HepG2 (cell line): ENCODE measurements around the gene WRAP73. TPM values are rescaled to one million over a fixed set of nuclear protein-coding genes. Genes with fewer than 3 reads are reported as not detected.
A peak's percentile ranks its signal among the peaks of the same experiment; 100 is the strongest.

Experiments
- ATAC-seq: fragments of 200-7000 bp; cut with Tn5 transposase; 3 replicates; pipeline ENCODE4 v1.9.1; 2020; ENCODE audit warnings: mild to moderate bottlenecking, moderate library complexity
- BruUV-seq: library from RNA; stranded (reverse); fragments of 400-500 nt; replicated peaks from 2 replicates; lab custom pipeline; 2021; lab: Mats Ljungman, UMichigan
- CTCF ChIA-PET: fragments of 300-600 bp; formaldehyde crosslinking; extraction: SDS; loops from one replicate; lab custom pipeline; 2021; ENCODE audit warnings: low total read pairs, inconsistent platforms, low intra/inter-chr PET ratio; lab: Yijun Ruan, JAX
- POLR2A ChIA-PET: fragments of 350-600 bp; sonication (Branson Sonifier 250); formaldehyde crosslinking; loops from one replicate; lab custom pipeline; 2020; ENCODE audit warnings: antibody characterized with exemption, inconsistent platforms; lab: Yijun Ruan, JAX
- DNase-seq: peaks from one replicate; pipeline ENCODE4 v3.0.0-alpha.2; 2015; ENCODE audit warnings: low spot score
- FAIRE-seq: peaks from 3 replicates; lab custom pipeline; 2011; peaks lifted over from hg19 to GRCh38; lab: Jason Lieb, UNC
- H2AFZ ChIP-seq: one replicate; pipeline ENCODE4 v1.6.1; 2011; ENCODE audit warnings: low read length, inconsistent platforms
- H3K27ac ChIP-seq: fragments of 300-600 bp; 3 replicates; pipeline ENCODE4 v1.8.0; 2011; ENCODE audit warnings: mixed run types, mild to moderate bottlenecking, mixed read lengths, low read length, inconsistent platforms; ENCODE audit not compliant: insufficient read depth; ENCODE audit errors: extremely low read length
- H3K27me3 ChIP-seq, 2 experiments: fragments of 200-600 bp in 1 of 2; 2 replicates in 1 of 2; 3 replicates in 1 of 2; pipeline versions ENCODE4 v1.6.0 to v1.8.0; 2011; ENCODE audit warnings: low read length in 2 of 2, mild to moderate bottlenecking in 2 of 2, moderate library complexity in 2 of 2, inconsistent platforms in 1 of 2; ENCODE audit not compliant: insufficient read depth in 2 of 2, control insufficient read depth in 1 of 2
- H3K36me3 ChIP-seq, 2 experiments: fragments of 200-600 bp in 1 of 2; replicated peaks in 1 of 2; 2 replicates in 1 of 2; 3 replicates in 1 of 2; pipeline versions ENCODE4 v1.5.1 to v1.8.0; 2011; ENCODE audit warnings: low read length in 2 of 2, inconsistent platforms in 1 of 2; ENCODE audit not compliant: insufficient read depth in 2 of 2, control insufficient read depth in 1 of 2
- H3K4me1 ChIP-seq: 2 replicates; pipeline ENCODE4 v1.5.1; 2012; ENCODE audit warnings: low read length, inconsistent platforms; ENCODE audit not compliant: insufficient read depth
- H3K4me2 ChIP-seq: 2 replicates; pipeline ENCODE4 v1.6.0; 2011; ENCODE audit warnings: low read depth, low read length, inconsistent platforms
- H3K4me3 ChIP-seq, 3 experiments: fragments of 200-600 bp in 1 of 3; sonication (generic), shearing (Covaris generic) in 1 of 3; replicated peaks in 1 of 3; 2 replicates each; pipeline ENCODE4 v1.5.1; 2011 to 2016; ENCODE audit warnings: low read length in 3 of 3, inconsistent platforms in 2 of 3, low read depth in 2 of 3, mild to moderate bottlenecking in 2 of 3, control low read depth in 1 of 3, mixed read lengths in 1 of 3; ENCODE audit not compliant: insufficient read depth in 1 of 3
- H3K79me2 ChIP-seq: one replicate; pipeline ENCODE4 v1.6.1; 2011; ENCODE audit warnings: low read length, inconsistent platforms; ENCODE audit not compliant: insufficient read depth
- H3K9ac ChIP-seq: 2 replicates; pipeline ENCODE4 v1.6.0; 2011; ENCODE audit warnings: mild to moderate bottlenecking, low read depth, low read length, inconsistent platforms; ENCODE audit not compliant: insufficient read depth
- H3K9me3 ChIP-seq: 2 replicates; pipeline ENCODE4 v1.5.1; 2012; ENCODE audit warnings: mild to moderate bottlenecking, low read length
- H4K20me1 ChIP-seq: 2 replicates; pipeline ENCODE4 v1.6.0; 2011; ENCODE audit warnings: inconsistent platforms, mild to moderate bottlenecking, low read length, moderate library complexity; ENCODE audit not compliant: insufficient read depth
- ATF1 ChIP-seq: IDR thresholded peaks from 2 replicates; pipeline ENCODE4 v1.6.1; 2016; ENCODE audit warnings: mild to moderate bottlenecking, control low read depth
- HOXA5 ChIP-seq: sonication (generic); formaldehyde crosslinking; IDR thresholded peaks from 2 replicates; pipeline ENCODE4 v1.4.0; 2020; ENCODE audit warnings: missing genetic modification reagents
- NAIF1 ChIP-seq: sonication (generic); formaldehyde crosslinking; IDR thresholded peaks from 2 replicates; pipeline ENCODE4 v1.5.0; 2020; ENCODE audit warnings: mild to moderate bottlenecking, missing genetic modification reagents, borderline replicate concordance
- NFIB ChIP-seq: sonication (generic); formaldehyde crosslinking; IDR thresholded peaks from 2 replicates; pipeline ENCODE4 v1.9.0; 2021; ENCODE audit warnings: missing genetic modification reagents, mild to moderate bottlenecking, borderline replicate concordance
- NRL ChIP-seq: sonication (generic); formaldehyde crosslinking; IDR thresholded peaks from 2 replicates; pipeline ENCODE4 v1.5.0; 2020; ENCODE audit warnings: missing genetic modification reagents, mild to moderate bottlenecking, moderate library complexity, borderline replicate concordance
- PAX8 ChIP-seq: sonication (generic); formaldehyde crosslinking; IDR thresholded peaks from 2 replicates; pipeline ENCODE4 v1.8.0; 2022; ENCODE audit warnings: mild to moderate bottlenecking, missing genetic modification reagents, borderline replicate concordance
- SRY ChIP-seq: sonication (generic); formaldehyde crosslinking; IDR thresholded peaks from 2 replicates; pipeline ENCODE4 v1.8.0; 2022; ENCODE audit warnings: mild to moderate bottlenecking, missing genetic modification reagents
- THYN1 ChIP-seq: sonication (generic); formaldehyde crosslinking; IDR thresholded peaks from 2 replicates; pipeline ENCODE4 v1.8.1; 2023; ENCODE audit warnings: low read depth, mild to moderate bottlenecking, moderate library complexity, missing genetic modification reagents, borderline replicate concordance
- TRIM24 ChIP-seq: sonication (generic); formaldehyde crosslinking; IDR thresholded peaks from 2 replicates; pipeline ENCODE4 v1.8.0; 2022; ENCODE audit warnings: mild to moderate bottlenecking, missing genetic modification reagents
- ZNF292 ChIP-seq: sonication (generic); formaldehyde crosslinking; IDR thresholded peaks from 2 replicates; pipeline ENCODE4 v1.8.1; 2022; ENCODE audit warnings: mild to moderate bottlenecking, low read depth, missing genetic modification reagents, borderline replicate concordance
- ZNF30 ChIP-seq: sonication (generic); formaldehyde crosslinking; IDR thresholded peaks from 2 replicates; pipeline ENCODE4 v1.5.0; 2020; ENCODE audit warnings: mild to moderate bottlenecking, missing genetic modification reagents
- ZNF329 ChIP-seq: sonication (generic); formaldehyde crosslinking; IDR thresholded peaks from 2 replicates; pipeline ENCODE4 v1.9.0; 2021; ENCODE audit warnings: low read depth, mild to moderate bottlenecking, missing genetic modification reagents
- ZNF749 ChIP-seq: sonication (generic); formaldehyde crosslinking; IDR thresholded peaks from 2 replicates; pipeline ENCODE4 v1.8.0; 2022; ENCODE audit warnings: mild to moderate bottlenecking, missing genetic modification reagents, moderate library complexity, borderline replicate concordance
- WGBS: methylation state at CpG from one replicate; pipeline ENCODE4 v1.1.6; 2017; ENCODE audit warnings: low lambda C conversion rate; 5-methylcytosine and 5-hydroxymethylcytosine counted together
- in situ Hi-C: cut with HindIII; loops from 2 replicates; pipeline ENCODE4 v1.10.0; 2017; ENCODE audit warnings: low pct_unique_long_range_greater_than_20kb; ENCODE audit not compliant: extremely low pct_ligation_motif_present
- intact Hi-C: fragments of 100-400 bp; cut with micrococcal nuclease; formaldehyde crosslinking; loops from one replicate; pipeline ENCODE4 v1.10.0; 2022; ENCODE audit not compliant: unreplicated experiment
- polyA plus RNA-seq, 8 experiments: library from polyadenylated mRNA; depleted of rRNA in 3 of 8; stranded (reverse) in 7 of 8; unstranded in 1 of 8; fragments of >200 nt; fragmentation: Illumina TruSeq in 4 of 8; extraction: Trizol in 4 of 8; gene quantifications; 2 replicates each; pipeline versions ENCODE4 v1.2.1 to v1.2.3, GENCODE V29; 2011 to 2016; ENCODE audit warnings: low read depth in 4 of 8, missing spikeins in 1 of 8, mixed read lengths in 1 of 8; ENCODE audit not compliant: insufficient read depth in 1 of 8
- total RNA-seq, 5 experiments: library from RNA; depleted of rRNA; stranded (reverse); fragments of >200 nt; fragmentation: Illumina TruSeq; extraction: Trizol; gene quantifications; 2 replicates each; pipeline ENCODE4 v1.2.3, GENCODE V29; 2016; ENCODE audit warnings: low read depth in 1 of 5
- TF ChIP-seq, protein P1 (sequence below): sonication (generic); IDR thresholded peaks from 2 replicates; pipeline ENCODE4 v1.6.1; 2016; ENCODE audit warnings: low read depth, borderline replicate concordance
- TF ChIP-seq, protein P2 (sequence below): sonication (generic); formaldehyde crosslinking; IDR thresholded peaks from 2 replicates; pipeline ENCODE4 v1.9.0; 2021; ENCODE audit warnings: missing genetic modification reagents, borderline replicate concordance
- TF ChIP-seq, protein P3 (sequence below): sonication (generic); formaldehyde crosslinking; IDR thresholded peaks from 2 replicates; pipeline ENCODE4 v1.8.0; 2022; ENCODE audit warnings: low read depth, missing genetic modification reagents

WRAP73 gene
- total and polyA plus RNA-seq, 2 of the 13 experiments (the other 11 are each of a cell fraction or from before 2014, with no cell fraction given), result 18.1 to 40.4 TPM

DNA sequence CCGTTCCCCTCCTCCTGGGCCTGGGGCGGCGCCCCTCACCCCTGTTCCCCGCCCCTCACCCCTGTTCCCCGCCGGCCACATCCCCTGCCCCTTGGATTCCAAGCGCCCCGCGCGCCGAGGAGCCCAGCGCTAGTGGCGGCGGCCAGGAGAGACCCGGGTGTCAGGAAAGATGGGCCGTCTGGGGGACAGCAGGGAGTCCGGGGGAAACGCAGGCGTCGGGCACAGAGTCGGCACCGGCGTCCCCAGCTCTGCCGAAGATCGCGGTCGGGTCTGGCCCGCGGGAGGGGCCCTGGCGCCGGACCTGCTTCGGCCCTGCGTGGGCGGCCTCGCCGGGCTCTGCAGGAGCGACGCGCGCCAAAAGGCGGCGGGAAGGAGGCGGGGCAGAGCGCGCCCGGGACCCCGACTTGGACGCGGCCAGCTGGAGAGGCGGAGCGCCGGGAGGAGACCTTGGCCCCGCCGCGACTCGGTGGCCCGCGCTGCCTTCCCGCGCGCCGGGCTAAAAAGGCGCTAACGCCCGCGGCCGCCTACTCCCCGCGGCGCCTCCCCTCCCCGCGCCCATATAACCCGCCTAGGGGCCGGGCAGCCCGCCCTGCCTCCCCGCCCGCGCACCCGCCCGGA lies 2.1 kb upstream of the WRAP73 start, which contains the start of gene TP73:
TP73 (plus strand) TSS at position 587 of the 618 bp plus-strand sequence. CDS start 29,850 bp downstream, outside the sequence.
- H3K36me3 ChIP-seq, result 0 out of 5 replicates have a peak, but pooled peaks cover 0 to 2% of the 10 kb centered on the region in 2 experiments
- TF ChIP-seq ZNF292 (CRISPR knock-in tag), result no peak
- TF ChIP-seq PAX8, result no peak
- TF ChIP-seq NAIF1, result no peak
- TF ChIP-seq, protein P1, sequence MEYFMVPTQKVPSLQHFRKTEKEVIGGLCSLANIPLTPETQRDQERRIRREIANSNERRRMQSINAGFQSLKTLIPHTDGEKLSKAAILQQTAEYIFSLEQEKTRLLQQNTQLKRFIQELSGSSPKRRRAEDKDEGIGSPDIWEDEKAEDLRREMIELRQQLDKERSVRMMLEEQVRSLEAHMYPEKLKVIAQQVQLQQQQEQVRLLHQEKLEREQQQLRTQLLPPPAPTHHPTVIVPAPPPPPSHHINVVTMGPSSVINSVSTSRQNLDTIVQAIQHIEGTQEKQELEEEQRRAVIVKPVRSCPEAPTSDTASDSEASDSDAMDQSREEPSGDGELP, result peak; percentile 48; the same call in 1 of the 2 replicates
- no peak for TF ChIP-seq THYN1 (CRISPR knock-in tag)
- TF ChIP-seq, protein P2, sequence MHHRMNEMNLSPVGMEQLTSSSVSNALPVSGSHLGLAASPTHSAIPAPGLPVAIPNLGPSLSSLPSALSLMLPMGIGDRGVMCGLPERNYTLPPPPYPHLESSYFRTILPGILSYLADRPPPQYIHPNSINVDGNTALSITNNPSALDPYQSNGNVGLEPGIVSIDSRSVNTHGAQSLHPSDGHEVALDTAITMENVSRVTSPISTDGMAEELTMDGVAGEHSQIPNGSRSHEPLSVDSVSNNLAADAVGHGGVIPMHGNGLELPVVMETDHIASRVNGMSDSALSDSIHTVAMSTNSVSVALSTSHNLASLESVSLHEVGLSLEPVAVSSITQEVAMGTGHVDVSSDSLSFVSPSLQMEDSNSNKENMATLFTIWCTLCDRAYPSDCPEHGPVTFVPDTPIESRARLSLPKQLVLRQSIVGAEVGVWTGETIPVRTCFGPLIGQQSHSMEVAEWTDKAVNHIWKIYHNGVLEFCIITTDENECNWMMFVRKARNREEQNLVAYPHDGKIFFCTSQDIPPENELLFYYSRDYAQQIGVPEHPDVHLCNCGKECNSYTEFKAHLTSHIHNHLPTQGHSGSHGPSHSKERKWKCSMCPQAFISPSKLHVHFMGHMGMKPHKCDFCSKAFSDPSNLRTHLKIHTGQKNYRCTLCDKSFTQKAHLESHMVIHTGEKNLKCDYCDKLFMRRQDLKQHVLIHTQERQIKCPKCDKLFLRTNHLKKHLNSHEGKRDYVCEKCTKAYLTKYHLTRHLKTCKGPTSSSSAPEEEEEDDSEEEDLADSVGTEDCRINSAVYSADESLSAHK (CRISPR knock-in tag), result no peak
- TF ChIP-seq NRL (CRISPR knock-in tag), result no peak
- TF ChIP-seq, protein P3, sequence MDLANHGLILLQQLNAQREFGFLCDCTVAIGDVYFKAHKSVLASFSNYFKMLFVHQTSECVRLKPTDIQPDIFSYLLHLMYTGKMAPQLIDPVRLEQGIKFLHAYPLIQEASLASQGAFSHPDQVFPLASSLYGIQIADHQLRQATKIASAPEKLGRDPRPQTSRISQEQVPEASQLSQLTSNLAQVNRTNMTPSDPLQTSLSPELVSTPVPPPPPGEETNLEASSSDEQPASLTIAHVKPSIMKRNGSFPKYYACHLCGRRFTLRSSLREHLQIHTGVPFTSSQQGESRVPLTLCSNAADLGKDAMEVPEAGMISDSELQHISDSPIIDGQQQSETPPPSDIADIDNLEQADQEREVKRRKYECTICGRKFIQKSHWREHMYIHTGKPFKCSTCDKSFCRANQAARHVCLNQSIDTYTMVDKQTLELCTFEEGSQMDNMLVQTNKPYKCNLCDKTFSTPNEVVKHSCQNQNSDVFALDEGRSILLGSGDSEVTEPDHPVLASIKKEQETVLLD (CRISPR knock-in tag), result peak; percentile 83
- 0 out of 2 replicates have a peak, but pooled peaks have one; percentile 34 for TF ChIP-seq SRY
- no peak for TF ChIP-seq TRIM24
- TF ChIP-seq NFIB, result no peak
- no peak for TF ChIP-seq HOXA5
- no peak for TF ChIP-seq ZNF30
- no peak for TF ChIP-seq ATF1 (CRISPR knock-in tag)
- no peak for TF ChIP-seq ZNF749
- TF ChIP-seq ZNF329 (CRISPR knock-in tag), result 0 out of 2 replicates have a peak, but pooled peaks have one; percentile 48

More for the DNA sequence above, 2.1 kb upstream of the WRAP73 start, which contains the start of gene TP73:
- Histone ChIP-seq H3K4me1 (peaks cover 25% of the 10 kb centered on the region), H3K79me2 (peaks cover 7% of the 10 kb centered on the region), H3K9me3 (no peaks in the 10 kb centered on the region), H2AFZ (no peak within 1 kb of the TSS), H3K9ac (peak within 1 kb of the TSS; percentile 46), H3K27ac (peak within 1 kb of the TSS; percentile 46), H3K4me2 (peak within 1 kb of the TSS; percentile 86), H4K20me1 (no peaks in the 10 kb centered on the region), H3K27me3 (peaks cover 2 to 11% of the 10 kb centered on the region in 2 experiments; a peak in 3 of 5 replicates), H3K4me3 (peak within 1 kb of the TSS; percentile 58 to 73 (median 66))
- FAIRE-seq, result no peak
- DNase-seq, result no peak
- in situ Hi-C loops, result no loop called here
- ChIA-PET POLR2A (interaction anchor here (1.2 to 2.6 kb wide), 4 partner anchors 10 to 119 kb away, joined by 3 to 6 read pairs (median 3); no protein-coding TSS in a partner anchor), CTCF (no interaction called here)
- ATAC-seq, result peak; percentile 19
- WGBS, result no CpG with 5 or more reads among the region's 80 CpGs
- BruUV-seq, result no TSS peak
- intact Hi-C loops, result loop anchor here (2.0 kb wide), 1 partner anchor 27 kb away; the partner anchor contains the start of gene TPRG1L
